GM12878 (cell line): ENCODE measurements around the gene TMCC2. TPM values are rescaled to one million over a fixed set of nuclear protein-coding genes. Genes with fewer than 3 reads are reported as not detected.

Experiments
- ATAC-seq: fragments of 200-7000 bp; cut with Tn5 transposase; 3 replicates; pipeline ENCODE4 v1.9.1; 2020; ENCODE audit warnings: mild to moderate bottlenecking, moderate library complexity
- BruUV-seq: library from RNA; stranded (reverse); fragments of 400-500 nt; replicated peaks from 2 replicates; lab custom pipeline; 2021; lab: Mats Ljungman, UMichigan
- CTCF ChIA-PET: fragments of 300-600 bp; sonication (Branson Sonifier 250); formaldehyde crosslinking; extraction: SDS; loops from one replicate; lab custom pipeline; 2021; ENCODE audit warnings: inconsistent platforms; lab: Yijun Ruan, JAX
- POLR2A ChIA-PET: fragments of 350-600 bp; formaldehyde crosslinking; extraction: SDS; loops from one replicate; lab custom pipeline; 2021; ENCODE audit warnings: inconsistent platforms; lab: Charles Lee
- RAD21 ChIA-PET: fragments of 300-600 bp; sonication (Branson Sonifier 250); formaldehyde crosslinking; loops from one replicate; lab custom pipeline; 2023; ENCODE audit warnings: antibody characterized with exemption; ENCODE audit not compliant: unreplicated experiment; lab: Charles Lee
- SMC1A ChIA-PET: fragments of 300-600 bp; sonication (Branson Sonifier 250); formaldehyde crosslinking; loops from one replicate; lab custom pipeline; 2023; ENCODE audit not compliant: unreplicated experiment, uncharacterized antibody; lab: Charles Lee
- DNase-seq: peaks from one replicate; pipeline ENCODE4 v3.0.0-alpha.2; 2011; ENCODE audit warnings: low read depth, low spot score
- FAIRE-seq: peaks from 3 replicates; lab custom pipeline; 2011; peaks lifted over from hg19 to GRCh38; lab: Jason Lieb, UNC
- H2AFZ ChIP-seq: 2 replicates; pipeline ENCODE4 v1.6.0; 2011; ENCODE audit warnings: low read depth, low read length, control low read depth; ENCODE audit not compliant: control insufficient read depth
- H3K27ac ChIP-seq: 2 replicates; pipeline ENCODE4 v1.5.1; 2011; ENCODE audit warnings: control low read depth; ENCODE audit not compliant: control insufficient read depth, insufficient read depth
- H3K27me3 ChIP-seq, 2 experiments: replicated peaks in 1 of 2; 2 replicates each; pipeline versions ENCODE4 v1.6.0 to v1.6.1; 2011; ENCODE audit warnings: low read length in 1 of 2; ENCODE audit not compliant: control insufficient read depth in 2 of 2, insufficient read depth in 2 of 2
- H3K36me3 ChIP-seq, 2 experiments: 2 replicates each; pipeline ENCODE4 v1.5.1; 2011; ENCODE audit warnings: low read length in 1 of 2; ENCODE audit not compliant: control insufficient read depth in 2 of 2, insufficient read depth in 2 of 2
- H3K4me1 ChIP-seq: 2 replicates; pipeline ENCODE4 v1.6.1; 2011; ENCODE audit warnings: mild to moderate bottlenecking, low read length, moderate library complexity, mixed read lengths; ENCODE audit not compliant: control insufficient read depth, insufficient read depth
- H3K4me2 ChIP-seq: 2 replicates; pipeline ENCODE4 v1.6.0; 2011; ENCODE audit warnings: control low read depth; ENCODE audit not compliant: control insufficient read depth, insufficient read depth
- H3K4me3 ChIP-seq: fragments of 200-600 bp; sonication (generic); 2 replicates; pipeline ENCODE4 v1.5.1; 2016
- H3K79me2 ChIP-seq: 2 replicates; pipeline ENCODE4 v1.6.0; 2011; ENCODE audit warnings: low read length; ENCODE audit not compliant: control insufficient read depth, insufficient read depth
- H3K9ac ChIP-seq: 2 replicates; pipeline ENCODE4 v1.8.0; 2011; ENCODE audit warnings: low read length, control low read depth, mixed read lengths; ENCODE audit not compliant: control insufficient read depth, insufficient read depth
- H3K9me3 ChIP-seq: replicated peaks from 3 replicates; pipeline ENCODE4 v1.5.1; 2011; ENCODE audit warnings: mild to moderate bottlenecking, low read length; ENCODE audit not compliant: control insufficient read depth, insufficient read depth
- H4K20me1 ChIP-seq: 2 replicates; pipeline ENCODE4 v1.6.0; 2011; ENCODE audit not compliant: control insufficient read depth, insufficient read depth
- CHD4 ChIP-seq: fragments of 200-600 bp; sonication (generic); IDR thresholded peaks from 2 replicates; pipeline ENCODE4 v1.6.1; 2016; ENCODE audit warnings: mild to moderate bottlenecking
- CTCF ChIP-seq, 3 experiments: IDR thresholded peaks in 2 of 3; conservative IDR thresholded peaks in 1 of 3; 2 replicates each; pipeline ENCODE4 v1.5.1; 2011; ENCODE audit warnings: low read depth in 3 of 3, low read length in 3 of 3, mild to moderate bottlenecking in 3 of 3, control low read depth in 2 of 3, moderate library complexity in 2 of 3, inconsistent platforms in 1 of 3, mixed read lengths in 1 of 3; ENCODE audit not compliant: control insufficient read depth in 2 of 3, insufficient read depth in 1 of 3; ENCODE audit errors: extremely low read depth in 1 of 3
- EGR1 ChIP-seq, 2 experiments: IDR thresholded peaks; 1 replicate in 1 of 2; 2 replicates in 1 of 2; pipeline ENCODE4 v1.6.1; 2011 to 2012; ENCODE audit warnings: low read depth in 2 of 2, low read length in 2 of 2, borderline replicate concordance in 1 of 2, mild to moderate bottlenecking in 1 of 2, moderate library complexity in 1 of 2
- NFXL1 ChIP-seq: fragments of 450-650 bp; IDR thresholded peaks from 2 replicates; pipeline ENCODE4 v1.6.1; 2017; ENCODE audit warnings: antibody characterized with exemption, mild to moderate bottlenecking, borderline replicate concordance
- SMAD1 ChIP-seq: fragments of 450-650 bp; IDR thresholded peaks from 2 replicates; pipeline ENCODE4 v1.6.1; 2018; ENCODE audit warnings: mild to moderate bottlenecking, low read depth; ENCODE audit not compliant: partially characterized antibody
- SPI1 ChIP-seq: IDR thresholded peaks from 2 replicates; pipeline ENCODE4 v1.6.1; 2011; ENCODE audit warnings: low read depth, mild to moderate bottlenecking, low read length, moderate library complexity, borderline replicate concordance; ENCODE audit not compliant: insufficient read depth
- ZNF24 ChIP-seq: fragments of 450-650 bp; IDR thresholded peaks from 2 replicates; pipeline ENCODE4 v1.6.1; 2017; ENCODE audit warnings: antibody characterized with exemption, mild to moderate bottlenecking
- ZNF592 ChIP-seq: fragments of 450-650 bp; IDR thresholded peaks from 2 replicates; pipeline ENCODE4 v1.6.1; 2017; ENCODE audit warnings: mild to moderate bottlenecking, moderate library complexity
- whole genome bisulfite sequencing: methylation state at CpG from one replicate; pipeline ENCODE4 v1.1.6; 2016; ENCODE audit warnings: low lambda C conversion rate; ENCODE audit not compliant: insufficient replicate concordance, insufficient coverage; ENCODE audit errors: missing lambda C conversion rate; 5-methylcytosine and 5-hydroxymethylcytosine counted together
- in situ Hi-C: fragments of 300-500 bp; cut with MboI; formaldehyde crosslinking; loops from 9 replicates; pipeline ENCODE4 v1.14.3; 2018; ENCODE audit warnings: mixed read lengths
- intact Hi-C: fragments of 100-400 bp; cut with micrococcal nuclease; formaldehyde crosslinking; loops from one replicate; pipeline ENCODE4 v1.14.2; 2022; ENCODE audit not compliant: unreplicated experiment
- polyA plus RNA-seq, 11 experiments: library from polyadenylated mRNA; depleted of rRNA in 4 of 11; unstranded in 6 of 11; stranded (reverse) in 5 of 11; fragments of >200 nt; fragmentation: Nextera tagmentation in 4 of 11; fragmentation: Illumina TruSeq in 1 of 11; extraction: Ambion mirVana in 4 of 11; extraction: Trizol in 1 of 11; gene quantifications; 1 replicate in 1 of 11; 2 replicates in 10 of 11; pipeline versions ENCODE4 v1.2.1 to v1.2.3, GENCODE V29; 2011 to 2016; ENCODE audit warnings: inconsistent platforms in 2 of 11, missing spikeins in 2 of 11, low read depth in 1 of 11
- total RNA-seq, 4 experiments: library from RNA; depleted of rRNA in 3 of 4; stranded (reverse); fragments of >200 nt in 3 of 4; fragmentation: Illumina TruSeq in 1 of 4; extraction: Trizol in 1 of 4; gene quantifications; 2 replicates each; pipeline versions ENCODE4 v1.2.1 to v1.2.3, GENCODE V29; 2013 to 2021

Gene TMCC2
- total and polyA plus RNA-seq, 10 of the 15 experiments (the other 5 are each of a cell fraction or from before 2014, with no cell fraction given), result 0.06 to 2.3 (median 0.76) TPM

DNA sequence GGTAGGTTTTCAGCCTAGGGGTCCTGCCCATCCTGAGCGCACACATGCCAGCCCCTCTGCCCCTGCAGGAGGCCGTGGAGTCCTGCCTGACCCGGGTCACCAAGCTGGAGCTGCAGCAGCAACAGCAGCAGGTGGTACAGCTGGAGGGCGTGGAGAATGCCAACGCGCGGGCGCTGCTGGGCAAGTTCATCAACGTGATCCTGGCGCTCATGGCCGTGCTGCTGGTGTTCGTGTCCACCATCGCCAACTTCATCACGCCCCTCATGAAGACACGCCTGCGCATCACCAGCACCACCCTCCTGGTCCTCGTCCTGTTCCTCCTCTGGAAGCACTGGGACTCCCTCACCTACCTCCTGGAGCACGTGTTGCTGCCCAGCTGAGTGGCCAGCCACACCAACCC lies 44.0 kb downstream of the TMCC2 start:
- no peak for DNase-seq
- POLR2A ChIA-PET, result interaction anchor here (1.1 to 6.2 kb wide), 2 partner anchors 43 to 51 kb away, joined by 3 to 91 read pairs; partner anchors contain the start of genes NUAK2 and TMCC2
- BruUV-seq, result no TSS peak
- Histone ChIP-seq H3K4me3 (no peak overlapping the region), H4K20me1 (no peaks in the 10 kb centered on the region), H3K79me2 (no peaks in the 10 kb centered on the region), H3K9me3 (no peaks in the 10 kb centered on the region), H3K4me1 (peaks cover 3% of the 10 kb centered on the region; the same call in 1 of the 2 replicates), H3K27me3 (peaks cover 0 to 2% of the 10 kb centered on the region in 2 experiments; a peak in 1 of 4 replicates)
- ATAC-seq, result no peak
- intact Hi-C loops, result loop anchor here (2.0 to 10.0 kb wide), 2 partner anchors 213 to 253 kb away; no protein-coding TSS in a partner anchor
- RAD21 ChIA-PET, result interaction anchor here (0.7 to 13.6 kb wide), 11 partner anchors 8 to 253 kb away, joined by 3 to 892 read pairs (median 17); partner anchors contain the start of genes NUAK2, RBBP5 and TMCC2
- SMC1A ChIA-PET, result interaction anchor here (0.9 to 25.9 kb wide), 8 partner anchors 13 to 215 kb away, joined by 4 to 1445 read pairs (median 6); partner anchors contain the start of gene NUAK2
- CTCF ChIA-PET, result interaction anchor here (0.8 to 42.1 kb wide), 9 partner anchors 8 to 252 kb away, joined by 3 to 2333 read pairs (median 16); partner anchors contain the start of gene NUAK2
- TF ChIP-seq ZNF24 (no peak), ZNF592 (no peak), CTCF (IDR thresholded peaks at IDR 0.05 in 2 of 3, conservative IDR thresholded peaks at IDR 0.05 in 1 of 3; ENCODE audit: control insufficient read depth in 2 of 3, extremely low read depth in 1 of 3, insufficient read depth in 1 of 3, low read depth in 3 of 3, low read length in 3 of 3) (no peak), EGR1 (IDR thresholded peaks at IDR 0.05; ENCODE audit: borderline replicate concordance in 1 of 2, low read depth in 2 of 2, low read length in 2 of 2) (no peak), NFXL1 (no peak), CHD4 (no peak), SPI1 (no peak), SMAD1 (no peak)
- TF ChIP-seq, all 136 proteins: peak for 0
- Histone ChIP-seq H3K36me3 (no peaks in the 10 kb centered on the region), H3K4me2 (no peak overlapping the region), H2AFZ (no peak overlapping the region), H3K9ac (no peak overlapping the region), H3K27ac (no peak overlapping the region)
- in situ Hi-C loops, result loop anchor here (5.0 kb wide), 1 partner anchor 216 kb away; no protein-coding TSS in a partner anchor
- FAIRE-seq, result no peak
- 54% methylated on average over 18 of the region's 18 CpGs for WGBS
